Measurements from ENCODE around the gene HDGF. TPM values are rescaled to one million over a fixed set of nuclear protein-coding genes. Genes with fewer than 3 reads are reported as not detected.

The HDGF gene
- total RNA-seq, 1 experiment from 2014 or later = 310 TPM

DNA sequence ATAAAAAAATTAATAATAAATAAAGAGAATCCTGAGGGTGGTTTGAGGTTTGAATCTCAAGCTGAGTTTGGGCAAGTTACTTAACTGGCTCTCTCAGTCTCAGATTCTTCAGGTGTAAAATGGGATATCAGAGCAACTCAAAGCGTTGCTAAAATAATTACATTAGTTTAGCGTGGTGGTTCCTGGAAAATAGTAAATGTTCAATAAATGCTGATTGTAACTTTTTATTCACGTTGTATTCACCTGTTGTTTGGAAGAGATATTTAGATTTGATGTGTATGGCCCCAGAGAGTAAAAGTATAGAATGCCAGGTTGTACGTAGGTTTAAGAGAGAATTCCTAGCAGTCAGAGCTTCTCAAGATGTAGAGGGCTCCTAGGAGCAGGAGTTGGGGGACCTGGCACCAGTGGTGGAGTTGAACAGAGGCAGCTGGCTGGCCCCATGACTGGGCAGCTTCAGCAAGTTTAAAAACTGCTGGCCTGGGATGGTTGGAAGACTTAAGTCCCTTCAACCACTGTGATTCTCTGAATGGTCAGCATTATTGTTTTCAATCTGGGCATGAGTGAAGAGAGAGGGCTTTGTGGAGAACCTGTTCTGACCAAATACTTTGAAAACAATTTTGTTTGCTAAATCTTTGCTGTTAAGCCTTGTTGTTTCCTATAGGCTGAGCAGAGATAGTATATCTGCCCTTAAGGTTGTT is 38.3 kb upstream of the HDGF start:
- Histone ChIP-seq H3K4ac (ENCODE audit: low read depth, low read length) (no peak overlapping the region), H3K79me1 (ENCODE audit: insufficient read depth, low read depth, low read length, poor library complexity, severe bottlenecking) (no peaks in the 10 kb centered on the region), H2AFZ (ENCODE audit: low read length) (no peak overlapping the region), H3K79me2 (ENCODE audit: insufficient read depth, low read length) (no peaks in the 10 kb centered on the region), H3K23ac (ENCODE audit: insufficient read length, low read depth, low read length) (no peak overlapping the region), H4K5ac (ENCODE audit: insufficient read length, low read depth, low read length) (no peak overlapping the region), H2BK15ac (ENCODE audit: low read depth, low read length) (no peak overlapping the region), H3K9ac (ENCODE audit: extremely low read depth, insufficient read length, low read length) (no peak overlapping the region), H2AK5ac (ENCODE audit: insufficient read length, low read length) (no peak overlapping the region), H2BK20ac (ENCODE audit: low read depth, low read length, poor library complexity, severe bottlenecking) (no peak overlapping the region), H2BK120ac (ENCODE audit: low read depth, low read length, poor library complexity, severe bottlenecking) (no peak overlapping the region), H3K27me3 (ENCODE audit: insufficient read depth, low read length) (no peaks in the 10 kb centered on the region), H3K14ac (ENCODE audit: insufficient read depth, low read length) (no peak overlapping the region), H2BK5ac (ENCODE audit: insufficient read length, low read length) (no peak overlapping the region), H2BK12ac (ENCODE audit: insufficient read length, low read depth, low read length) (no peak overlapping the region), H3K23me2 (ENCODE audit: insufficient read length, low read depth, low read length, poor library complexity, severe bottlenecking) (no peaks in the 10 kb centered on the region), H3K27ac (ENCODE audit: insufficient read length, low read depth, low read length) (no peak overlapping the region), H3K4me1 (ENCODE audit: insufficient read depth, low read length) (no peaks in the 10 kb centered on the region), H4K20me1 (ENCODE audit: control insufficient read depth, insufficient read depth, insufficient read length) (peaks cover 2% of the 10 kb centered on the region), H4K8ac (replicated peaks; ENCODE audit: insufficient read length, low read depth, low read length) (no peak overlapping the region), H3T11ph (ENCODE audit: low read length) (no peak overlapping the region), H3K18ac (ENCODE audit: insufficient read length, low read depth, low read length) (no peak overlapping the region), H4K91ac (ENCODE audit: insufficient read length, low read depth, low read length) (no peak overlapping the region), H3K9me3 (ENCODE audit: control insufficient read depth, low read depth, low read length) (no peaks in the 10 kb centered on the region), H3K4me2 (ENCODE audit: insufficient read depth, insufficient read length, low read length) (no peak overlapping the region), H3K56ac (ENCODE audit: insufficient read length, low read depth, low read length) (no peak overlapping the region)
- Mint-ChIP-seq H3K27ac (peak overlapping the region in 1 of 3 experiments; percentile 27; a peak in 1 of 7 replicates), H3K9me3 (no peaks in the 10 kb centered on the region), H3K27me3 (ENCODE audit: low read depth) (no peaks in the 10 kb centered on the region), H3K4me3 (no peak overlapping the region), H3K36me3 (ENCODE audit: insufficient read depth in 1 of 3, low read depth in 3 of 3) (peaks cover 31 to 79% (median 67%) of the 10 kb centered on the region in 3 experiments; a peak in 6 of 7 replicates), H3K4me1 (no peaks in the 10 kb centered on the region)
- WGBS (ENCODE audit: extremely low coverage, insufficient read length, low lambda C conversion rate) = no CpG with 5 or more reads among the region's 4 CpGs
- no peak for DNase-seq
- TF ChIP-seq, protein P1, sequence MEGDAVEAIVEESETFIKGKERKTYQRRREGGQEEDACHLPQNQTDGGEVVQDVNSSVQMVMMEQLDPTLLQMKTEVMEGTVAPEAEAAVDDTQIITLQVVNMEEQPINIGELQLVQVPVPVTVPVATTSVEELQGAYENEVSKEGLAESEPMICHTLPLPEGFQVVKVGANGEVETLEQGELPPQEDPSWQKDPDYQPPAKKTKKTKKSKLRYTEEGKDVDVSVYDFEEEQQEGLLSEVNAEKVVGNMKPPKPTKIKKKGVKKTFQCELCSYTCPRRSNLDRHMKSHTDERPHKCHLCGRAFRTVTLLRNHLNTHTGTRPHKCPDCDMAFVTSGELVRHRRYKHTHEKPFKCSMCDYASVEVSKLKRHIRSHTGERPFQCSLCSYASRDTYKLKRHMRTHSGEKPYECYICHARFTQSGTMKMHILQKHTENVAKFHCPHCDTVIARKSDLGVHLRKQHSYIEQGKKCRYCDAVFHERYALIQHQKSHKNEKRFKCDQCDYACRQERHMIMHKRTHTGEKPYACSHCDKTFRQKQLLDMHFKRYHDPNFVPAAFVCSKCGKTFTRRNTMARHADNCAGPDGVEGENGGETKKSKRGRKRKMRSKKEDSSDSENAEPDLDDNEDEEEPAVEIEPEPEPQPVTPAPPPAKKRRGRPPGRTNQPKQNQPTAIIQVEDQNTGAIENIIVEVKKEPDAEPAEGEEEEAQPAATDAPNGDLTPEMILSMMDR (conservative IDR thresholded peaks at IDR 0.05) = no peak
